GM23248 (cell line): ENCODE results near the gene EXTL1. TPM values are rescaled to one million over a fixed set of nuclear protein-coding genes. Genes with fewer than 3 reads are reported as not detected.

Experiments
- DNase-seq: peaks from one replicate; pipeline ENCODE4 v3.0.0-alpha.2; 2015
- H2AFZ ChIP-seq: fragments of 200-600 bp; sonication (generic); 2 replicates; pipeline ENCODE4 v1.6.1; 2016; ENCODE audit warnings: antibody characterized with exemption
- H3F3A ChIP-seq: fragments of 200-600 bp; sonication (generic); 2 replicates; pipeline ENCODE4 v1.6.1; 2016; ENCODE audit warnings: mild to moderate bottlenecking, antibody characterized with exemption, mixed run types; ENCODE audit not compliant: insufficient read depth
- H3K27ac ChIP-seq: fragments of 200-600 bp; sonication (generic); 2 replicates; pipeline ENCODE4 v1.5.1; 2016; ENCODE audit warnings: mild to moderate bottlenecking
- H3K27me3 ChIP-seq: fragments of 200-600 bp; sonication (generic); replicated peaks from 2 replicates; pipeline ENCODE4 v1.6.1; 2016; ENCODE audit warnings: mild to moderate bottlenecking; ENCODE audit not compliant: insufficient read depth
- H3K36me3 ChIP-seq: fragments of 200-600 bp; sonication (generic); 2 replicates; pipeline ENCODE4 v1.6.1; 2016; ENCODE audit warnings: low read depth, mild to moderate bottlenecking
- H3K4me1 ChIP-seq: fragments of 200-600 bp; sonication (generic); 2 replicates; pipeline ENCODE4 v1.6.1; 2016; ENCODE audit warnings: mild to moderate bottlenecking; ENCODE audit not compliant: insufficient read depth
- H3K4me2 ChIP-seq: fragments of 200-600 bp; sonication (generic); one replicate; pipeline ENCODE4 v1.6.1; 2016; ENCODE audit warnings: mild to moderate bottlenecking; ENCODE audit not compliant: unreplicated experiment
- H3K4me3 ChIP-seq: fragments of 200-600 bp; sonication (generic); 2 replicates; pipeline ENCODE4 v1.5.1; 2016; ENCODE audit warnings: mild to moderate bottlenecking
- H3K79me2 ChIP-seq: fragments of 200-600 bp; sonication (generic); 2 replicates; pipeline ENCODE4 v1.6.1; 2016; ENCODE audit warnings: mild to moderate bottlenecking; ENCODE audit not compliant: insufficient read depth
- H3K9ac ChIP-seq: fragments of 200-600 bp; sonication (generic); 2 replicates; pipeline ENCODE4 v1.6.1; 2016; ENCODE audit warnings: mild to moderate bottlenecking
- H3K9me2 ChIP-seq: fragments of 200-600 bp; sonication (generic); 2 replicates; pipeline ENCODE4 v1.6.1; 2016; ENCODE audit warnings: mixed run types, mild to moderate bottlenecking, moderate library complexity; ENCODE audit not compliant: insufficient read depth
- H3K9me3 ChIP-seq: fragments of 200-600 bp; sonication (generic); one replicate; pipeline ENCODE4 v1.6.1; 2017; ENCODE audit warnings: low read depth
- H4K20me1 ChIP-seq: fragments of 200-600 bp; sonication (generic); 2 replicates; pipeline ENCODE4 v1.6.0; 2016; ENCODE audit not compliant: insufficient read depth
- EZH2 ChIP-seq: fragments of 200-600 bp; sonication (generic); IDR thresholded peaks from 2 replicates; pipeline ENCODE4 v1.6.1; 2018; ENCODE audit warnings: antibody characterized with exemption, mild to moderate bottlenecking; ENCODE audit not compliant: insufficient read depth, poor library complexity, severe bottlenecking
- EZH2phosphoT487 ChIP-seq: fragments of 200-600 bp; sonication (generic); IDR thresholded peaks from 2 replicates; pipeline ENCODE4 v1.6.1; 2018; ENCODE audit warnings: antibody characterized with exemption, moderate library complexity, mild to moderate bottlenecking, low read depth; ENCODE audit not compliant: insufficient read depth
- WGBS, 2 experiments: methylation state at CpG; one replicate each; pipeline ENCODE4 v1.1.6; 2015 to 2017; ENCODE audit warnings: low lambda C conversion rate in 2 of 2, low coverage in 1 of 2; ENCODE audit errors: missing lambda C conversion rate in 2 of 2; 5-methylcytosine and 5-hydroxymethylcytosine counted together
- in situ Hi-C: fragments of 300-500 bp; cut with MboI; formaldehyde crosslinking; loops from 2 replicates; pipeline ENCODE4 v1.15.0; 2020
- polyA plus RNA-seq: library from polyadenylated mRNA; unstranded; fragments of >200 nt; fragmentation: Nextera tagmentation; extraction: Ambion mirVana; gene quantifications from 2 replicates; pipeline ENCODE4 v1.2.1, GENCODE V29; 2016
- total RNA-seq: library from RNA; depleted of rRNA; stranded (reverse); fragments of >200 nt; shearing (Covaris generic); gene quantifications from 2 replicates; pipeline ENCODE4 v1.2.3, GENCODE V29; 2014

EXTL1 gene
- total and polyA plus RNA-seq, 2 experiments from 2014 or later, result 5.5 to 5.9 TPM

DNA sequence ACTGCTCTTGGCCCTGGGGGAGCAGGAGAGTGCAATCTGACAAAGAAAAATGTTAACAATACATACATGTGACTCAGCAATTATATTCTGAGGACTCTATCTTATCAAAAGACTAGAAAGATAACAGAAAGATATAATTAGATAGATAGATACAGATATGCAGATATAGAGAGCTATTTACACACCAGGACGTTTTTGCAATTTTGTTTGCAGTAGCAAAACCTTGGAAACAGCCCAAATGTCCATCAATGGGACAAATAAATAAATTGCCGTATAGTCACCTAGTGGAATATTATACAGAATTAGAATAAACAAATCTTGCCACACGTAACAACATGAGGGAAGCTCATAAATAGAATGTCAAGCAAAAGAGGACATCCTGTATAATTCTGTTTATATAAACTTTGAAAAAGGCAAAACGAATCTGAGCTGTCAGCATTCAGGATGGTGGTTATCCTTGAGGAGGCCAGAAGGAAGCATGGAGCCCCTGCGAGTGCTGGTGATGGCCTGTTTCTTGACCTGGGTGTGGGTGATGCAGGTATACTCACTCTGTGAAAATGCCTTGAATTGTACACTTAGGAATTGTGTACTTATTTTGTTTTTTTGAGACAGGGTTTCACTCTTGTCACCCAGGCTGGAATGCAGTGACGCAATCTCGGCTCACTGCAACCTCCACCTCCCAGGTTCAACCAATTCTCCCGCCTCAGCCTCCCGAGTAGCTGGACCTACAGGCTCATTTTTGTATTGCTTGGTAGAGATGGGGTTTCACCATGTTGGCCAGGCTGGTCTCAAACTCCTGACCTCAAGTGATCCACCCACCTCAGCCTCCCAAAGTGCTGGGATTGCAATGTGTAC, 58.6 kb downstream of the EXTL1 start:
- no peak overlapping the region for H3K4me3 ChIP-seq
- no peak overlapping the region for H2AFZ ChIP-seq
- no peaks in the 10 kb centered on the region for H3F3A ChIP-seq
- 73 to 77% methylated on average over 9 of the region's 9 CpGs for WGBS, 2 experiments
- TF ChIP-seq EZH2phosphoT487 (no peak), EZH2 (no peak)
- H3K4me2 ChIP-seq, result no peak overlapping the region
- H4K20me1 ChIP-seq, result no peaks in the 10 kb centered on the region
- no peaks in the 10 kb centered on the region for H3K4me1 ChIP-seq
- no peak overlapping the region for H3K9ac ChIP-seq
- no peaks in the 10 kb centered on the region for H3K36me3 ChIP-seq
- DNase-seq, result no peak
- H3K9me3 ChIP-seq, result no peaks in the 10 kb centered on the region
- peaks cover 10% of the 10 kb centered on the region for H3K27me3 ChIP-seq
- in situ Hi-C loops, result no loop called here
- H3K27ac ChIP-seq, result no peak overlapping the region
- H3K9me2 ChIP-seq, result no peaks in the 10 kb centered on the region
- H3K79me2 ChIP-seq, result no peaks in the 10 kb centered on the region

DNA sequence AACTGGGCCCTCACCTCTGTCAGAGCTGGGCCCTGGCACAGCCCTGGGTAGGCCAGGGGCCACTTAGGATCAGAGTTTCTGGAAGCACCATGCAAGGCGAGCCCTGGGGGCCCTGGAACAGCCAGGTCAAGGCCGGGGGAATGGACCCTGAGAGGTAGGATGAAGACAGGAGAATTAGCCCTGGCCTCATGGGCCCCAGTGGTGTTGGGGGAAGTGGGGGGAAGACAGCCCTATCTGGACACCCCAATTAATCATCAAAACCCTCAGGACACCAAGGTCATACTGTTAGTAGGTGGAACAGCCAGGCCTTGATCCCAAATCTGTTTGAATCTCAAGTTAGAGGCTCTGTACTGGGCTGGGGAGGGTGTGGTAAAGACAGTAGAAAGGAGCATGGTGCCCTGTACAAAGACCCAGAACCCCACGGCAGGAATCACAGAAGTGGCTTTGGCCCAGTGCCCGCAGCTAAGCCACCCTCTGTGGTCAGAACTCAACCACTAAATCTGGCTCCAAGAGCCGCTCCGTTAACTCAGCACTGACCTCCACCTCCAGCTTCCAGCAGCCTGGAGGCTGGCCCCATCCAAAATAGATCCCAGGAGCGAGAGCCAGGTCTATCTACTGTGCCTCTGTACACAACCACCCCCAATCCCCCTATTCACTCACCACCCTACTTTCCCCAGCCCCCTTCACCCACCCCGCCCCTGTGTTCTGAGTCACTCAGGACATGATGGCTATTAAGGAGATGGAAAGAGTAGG, 59.9 kb downstream of the EXTL1 start:
- in situ Hi-C loops, result no loop called here
- no peak overlapping the region for H3K9ac ChIP-seq
- no peaks in the 10 kb centered on the region for H3K79me2 ChIP-seq
- no peak overlapping the region for H3K4me3 ChIP-seq
- no peaks in the 10 kb centered on the region for H3K9me3 ChIP-seq
- H3K9me2 ChIP-seq, result no peaks in the 10 kb centered on the region
- H3K4me1 ChIP-seq, result no peaks in the 10 kb centered on the region
- TF ChIP-seq EZH2, result no peak
- no peak for TF ChIP-seq EZH2phosphoT487
- no peak overlapping the region for H2AFZ ChIP-seq
- peaks cover 10% of the 10 kb centered on the region for H3K27me3 ChIP-seq
- DNase-seq, result no peak
- H3F3A ChIP-seq, result no peaks in the 10 kb centered on the region
- H4K20me1 ChIP-seq, result no peaks in the 10 kb centered on the region
- WGBS, 2 experiments, result 68 to 76% methylated on average over 8 of the region's 8 CpGs
- no peak overlapping the region for H3K4me2 ChIP-seq
- no peak overlapping the region for H3K27ac ChIP-seq
- no peaks in the 10 kb centered on the region for H3K36me3 ChIP-seq

DNA sequence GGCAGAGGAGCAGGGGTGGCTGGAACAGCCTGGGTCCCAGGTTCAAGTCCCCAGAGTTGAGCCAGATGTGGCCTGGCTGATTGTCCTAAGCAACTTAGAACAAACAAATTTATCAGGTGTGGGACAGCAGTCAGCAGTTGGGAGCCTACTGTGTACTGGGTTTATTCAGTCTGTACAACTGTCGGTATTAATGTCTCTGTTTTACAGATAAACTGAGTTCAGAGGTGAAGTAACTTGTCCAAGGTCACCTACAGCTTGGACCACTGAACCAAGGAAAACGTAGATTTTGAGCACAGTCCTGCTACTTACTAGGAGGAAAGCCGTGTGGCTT, 60.4 kb downstream of the EXTL1 start:
- in situ Hi-C loops, result no loop called here
- Histone ChIP-seq H3F3A (no peaks in the 10 kb centered on the region), H3K9me3 (no peaks in the 10 kb centered on the region), H4K20me1 (no peaks in the 10 kb centered on the region), H3K27ac (no peak overlapping the region), H3K27me3 (peaks cover 10% of the 10 kb centered on the region), H3K4me3 (no peak overlapping the region), H3K36me3 (no peaks in the 10 kb centered on the region), H2AFZ (no peak overlapping the region), H3K9ac (no peak overlapping the region), H3K4me2 (no peak overlapping the region), H3K4me1 (no peaks in the 10 kb centered on the region), H3K9me2 (no peaks in the 10 kb centered on the region), H3K79me2 (no peaks in the 10 kb centered on the region)
- DNase-seq, result no peak
- 73% methylated on average over 3 of the region's 3 CpGs for WGBS, 2 experiments
- TF ChIP-seq EZH2phosphoT487 (no peak), EZH2 (no peak)

DNA sequence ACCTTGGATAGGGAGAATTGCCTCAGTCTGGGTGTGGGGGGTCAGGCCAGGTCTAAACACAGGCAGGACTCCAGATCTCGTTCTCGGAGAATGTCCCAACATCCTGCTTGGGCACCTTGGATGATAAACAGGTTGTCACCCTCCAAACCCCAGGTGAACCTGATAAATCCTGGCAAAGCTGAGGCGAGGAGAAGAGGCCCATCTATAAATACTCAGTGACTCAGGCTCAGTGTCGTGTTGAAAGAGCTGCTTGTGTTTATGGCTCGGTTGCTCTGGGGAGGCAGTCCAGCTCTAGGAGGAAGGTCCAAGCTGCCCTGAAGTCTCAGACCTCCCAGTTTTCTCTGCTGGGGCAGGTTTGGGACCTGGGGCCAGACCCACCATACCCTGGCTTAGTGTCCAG, 61.6 kb downstream of the EXTL1 start:
- no peak overlapping the region for H3K4me2 ChIP-seq
- in situ Hi-C loops, result no loop called here
- no peak overlapping the region for H3K9ac ChIP-seq
- peak; percentile 64 for DNase-seq
- peaks cover 5% of the 10 kb centered on the region for H3K27me3 ChIP-seq
- WGBS, 2 experiments, result 36 to 41% methylated on average over 5 of the region's 5 CpGs
- H3K79me2 ChIP-seq, result no peaks in the 10 kb centered on the region
- no peaks in the 10 kb centered on the region for H3K9me3 ChIP-seq
- H3K36me3 ChIP-seq, result no peaks in the 10 kb centered on the region
- no peaks in the 10 kb centered on the region for H3K4me1 ChIP-seq
- H4K20me1 ChIP-seq, result no peaks in the 10 kb centered on the region
- no peak for TF ChIP-seq EZH2phosphoT487
- no peak for TF ChIP-seq EZH2
- H3K9me2 ChIP-seq, result no peaks in the 10 kb centered on the region
- no peaks in the 10 kb centered on the region for H3F3A ChIP-seq
- H3K27ac ChIP-seq, result no peak overlapping the region
- no peak overlapping the region for H2AFZ ChIP-seq
- no peak overlapping the region for H3K4me3 ChIP-seq
